ENCODE measurements around the gene POLR1E.

Gene POLR1E

DNA sequence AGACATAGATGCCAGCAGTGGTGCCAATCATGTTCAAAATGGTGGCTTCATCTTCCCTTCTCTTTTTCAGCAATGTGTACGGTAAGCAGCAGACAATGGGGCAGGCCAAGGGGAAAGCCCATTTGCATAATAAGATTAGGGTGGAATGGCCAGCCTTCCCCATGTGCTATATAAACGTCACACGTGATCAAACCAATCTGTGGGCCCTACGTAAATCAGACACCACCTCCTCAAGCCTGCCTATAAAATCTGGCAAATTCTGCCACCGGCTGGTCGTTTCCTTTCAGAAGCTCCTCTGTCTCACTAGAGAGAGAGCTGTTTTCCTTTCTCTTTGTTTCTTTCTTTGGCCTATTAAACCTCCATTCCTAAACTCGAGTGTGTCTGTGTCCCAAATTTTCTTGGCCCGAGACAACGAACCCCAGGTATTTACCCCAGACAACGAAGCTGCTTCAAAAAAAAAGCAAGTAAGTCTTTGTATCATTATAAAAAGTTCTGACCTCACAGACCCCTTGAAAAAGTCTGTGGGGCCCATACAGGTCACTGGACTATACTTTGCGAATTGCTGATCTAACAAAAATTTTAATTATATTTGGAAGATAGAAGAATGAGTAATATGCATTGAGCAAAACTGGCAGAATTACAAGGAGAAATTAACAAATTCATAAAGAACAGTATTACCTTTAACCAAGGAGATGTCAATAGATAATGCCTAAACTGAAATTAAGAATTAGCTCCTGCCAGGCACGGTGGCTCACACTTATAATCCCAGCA, 35.7 kb upstream of the POLR1E start:
- in situ Hi-C loops (cut with MboI; ENCODE audit: low sequenced_read_pairs, unreplicated experiment), result no loop called here
- DNase-seq (ENCODE audit: low spot score), result no peak
- TF ChIP-seq, protein P1, sequence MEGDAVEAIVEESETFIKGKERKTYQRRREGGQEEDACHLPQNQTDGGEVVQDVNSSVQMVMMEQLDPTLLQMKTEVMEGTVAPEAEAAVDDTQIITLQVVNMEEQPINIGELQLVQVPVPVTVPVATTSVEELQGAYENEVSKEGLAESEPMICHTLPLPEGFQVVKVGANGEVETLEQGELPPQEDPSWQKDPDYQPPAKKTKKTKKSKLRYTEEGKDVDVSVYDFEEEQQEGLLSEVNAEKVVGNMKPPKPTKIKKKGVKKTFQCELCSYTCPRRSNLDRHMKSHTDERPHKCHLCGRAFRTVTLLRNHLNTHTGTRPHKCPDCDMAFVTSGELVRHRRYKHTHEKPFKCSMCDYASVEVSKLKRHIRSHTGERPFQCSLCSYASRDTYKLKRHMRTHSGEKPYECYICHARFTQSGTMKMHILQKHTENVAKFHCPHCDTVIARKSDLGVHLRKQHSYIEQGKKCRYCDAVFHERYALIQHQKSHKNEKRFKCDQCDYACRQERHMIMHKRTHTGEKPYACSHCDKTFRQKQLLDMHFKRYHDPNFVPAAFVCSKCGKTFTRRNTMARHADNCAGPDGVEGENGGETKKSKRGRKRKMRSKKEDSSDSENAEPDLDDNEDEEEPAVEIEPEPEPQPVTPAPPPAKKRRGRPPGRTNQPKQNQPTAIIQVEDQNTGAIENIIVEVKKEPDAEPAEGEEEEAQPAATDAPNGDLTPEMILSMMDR (IDR thresholded peaks at IDR 0.05; ENCODE audit: borderline replicate concordance, control extremely low read depth, extremely low read depth, insufficient read depth, missing control alignments), result no peak

DNA sequence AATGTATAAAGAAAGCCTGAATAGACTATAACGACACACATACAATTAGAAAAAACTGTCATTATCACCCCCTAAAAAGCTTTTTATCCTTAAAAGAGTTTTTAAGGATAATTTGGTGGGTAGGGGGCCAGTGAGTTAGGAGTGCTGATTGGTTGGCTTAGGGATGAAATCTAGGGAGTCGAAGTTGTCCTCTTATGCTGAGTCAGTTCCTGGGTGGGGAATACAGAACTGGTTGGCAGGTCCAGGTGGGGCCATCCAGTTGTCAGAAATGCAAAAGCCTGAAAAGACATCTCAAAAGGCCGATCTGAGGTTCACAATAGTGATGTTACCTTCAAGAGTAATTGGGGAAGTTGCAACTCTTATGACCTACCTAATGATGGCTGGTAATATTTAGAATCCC, 34.1 kb upstream of the POLR1E start:
- DNase-seq (ENCODE audit: low spot score), result no peak
- TF ChIP-seq, protein P1 (IDR thresholded peaks at IDR 0.05; ENCODE audit: borderline replicate concordance, control extremely low read depth, extremely low read depth, insufficient read depth, missing control alignments), result no peak
- in situ Hi-C loops (cut with MboI; ENCODE audit: low sequenced_read_pairs, unreplicated experiment), result no loop called here

DNA sequence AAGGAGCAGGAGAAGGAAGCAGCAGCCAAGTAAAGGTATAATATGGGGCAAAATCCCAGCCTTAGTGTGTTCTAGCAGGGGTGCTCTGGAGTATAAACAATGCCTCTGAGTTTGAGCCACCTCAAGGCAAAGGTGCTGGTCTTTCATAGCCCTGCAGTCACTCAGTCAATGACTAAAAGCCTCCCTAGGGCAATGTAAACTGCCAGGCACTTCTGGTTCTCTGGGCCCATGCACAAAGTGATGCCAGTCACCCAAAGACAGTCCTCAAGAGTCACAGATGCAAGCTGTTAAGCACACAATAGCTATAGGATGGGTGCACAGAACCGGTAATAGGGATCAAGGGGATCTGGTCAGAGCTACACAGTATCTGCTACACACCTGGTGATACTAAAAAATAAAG, 33.1 kb upstream of the POLR1E start:
- in situ Hi-C loops (cut with MboI; ENCODE audit: low sequenced_read_pairs, unreplicated experiment), result no loop called here
- DNase-seq (ENCODE audit: low spot score), result no peak
- TF ChIP-seq, protein P1 (IDR thresholded peaks at IDR 0.05; ENCODE audit: borderline replicate concordance, control extremely low read depth, extremely low read depth, insufficient read depth, missing control alignments), result no peak

DNA sequence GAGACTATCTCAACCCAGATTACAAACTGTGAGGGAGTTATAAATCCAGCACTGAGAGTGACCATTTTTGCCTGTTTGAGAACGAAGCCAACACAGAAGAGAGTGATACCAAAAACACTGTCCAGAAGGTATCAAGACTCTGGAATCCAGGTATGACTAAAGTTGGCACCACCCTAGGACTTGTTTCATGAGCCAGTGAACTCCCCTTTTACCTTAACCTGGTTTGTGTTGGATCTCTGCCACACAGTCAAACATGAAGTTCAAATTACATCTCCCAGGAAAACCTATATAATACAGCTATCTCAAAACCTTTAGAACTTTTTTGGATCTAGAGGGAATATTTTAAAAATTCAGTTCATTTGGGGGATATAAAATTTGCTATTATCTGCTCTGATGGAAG, 31.9 kb upstream of the POLR1E start:
- in situ Hi-C loops (cut with MboI; ENCODE audit: low sequenced_read_pairs, unreplicated experiment), result no loop called here
- DNase-seq (ENCODE audit: low spot score), result no peak
- TF ChIP-seq, protein P1 (IDR thresholded peaks at IDR 0.05; ENCODE audit: borderline replicate concordance, control extremely low read depth, extremely low read depth, insufficient read depth, missing control alignments), result no peak

DNA sequence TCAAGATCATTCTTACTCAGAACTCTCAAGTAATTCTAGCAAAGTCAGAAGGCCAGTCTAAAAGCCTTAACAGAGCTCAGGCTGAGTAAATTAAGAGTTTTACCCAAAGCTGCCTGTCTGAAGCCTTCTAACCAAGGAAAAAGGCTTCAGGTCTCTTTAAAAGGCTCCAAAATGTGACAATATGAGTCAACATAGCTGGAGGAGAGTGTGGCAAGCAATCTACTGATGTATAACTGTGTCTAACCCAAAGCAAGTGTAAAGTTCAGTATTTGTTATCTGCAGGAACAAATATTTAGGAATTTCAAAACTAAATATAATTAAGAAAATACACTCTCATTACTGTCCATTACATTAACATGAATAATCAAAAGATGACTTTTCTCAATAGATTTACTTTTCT, 31.5 kb upstream of the POLR1E start:
- TF ChIP-seq, protein P1 (IDR thresholded peaks at IDR 0.05; ENCODE audit: borderline replicate concordance, control extremely low read depth, extremely low read depth, insufficient read depth, missing control alignments), result no peak
- in situ Hi-C loops (cut with MboI; ENCODE audit: low sequenced_read_pairs, unreplicated experiment), result no loop called here

DNA sequence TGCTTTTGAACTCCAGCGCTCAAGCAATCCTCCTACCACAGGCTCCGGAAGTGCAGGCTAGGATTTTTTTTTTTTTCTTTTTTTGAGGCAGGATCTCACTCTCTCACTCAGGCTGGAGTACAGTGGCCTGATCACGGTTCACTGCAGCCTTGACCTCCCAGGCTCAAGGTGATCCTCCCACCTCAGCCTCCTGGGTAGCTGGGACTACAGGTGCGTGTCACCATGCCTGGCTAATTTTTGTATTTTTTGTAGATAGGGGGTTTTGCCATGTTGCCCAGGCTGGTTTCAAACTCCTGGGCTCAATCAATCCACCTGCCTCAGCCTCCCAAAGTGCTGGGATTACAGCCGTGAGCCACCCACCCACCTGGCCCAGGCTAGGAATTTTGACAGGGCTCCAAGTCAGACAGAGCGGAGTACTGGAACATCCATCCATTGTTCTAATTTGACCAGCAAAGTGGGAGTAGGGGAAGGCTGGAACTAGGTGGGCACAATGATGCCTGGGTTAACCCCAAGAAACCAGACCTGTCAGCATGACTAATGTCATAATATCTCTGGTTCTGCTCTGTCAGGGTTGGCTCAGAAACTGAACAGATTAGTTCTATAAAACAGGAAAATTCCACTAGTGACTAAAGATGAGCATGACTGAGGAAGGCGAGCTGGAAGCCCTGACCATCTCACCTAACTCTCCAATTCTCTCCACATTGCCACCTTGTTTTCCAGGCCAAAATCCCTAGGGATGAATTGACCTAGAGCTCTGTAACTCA, 29.7 kb upstream of the POLR1E start:
- no peak for DNase-seq (ENCODE audit: low spot score)
- in situ Hi-C loops (cut with MboI; ENCODE audit: low sequenced_read_pairs, unreplicated experiment), result no loop called here
- TF ChIP-seq, protein P1 (IDR thresholded peaks at IDR 0.05; ENCODE audit: borderline replicate concordance, control extremely low read depth, extremely low read depth, insufficient read depth, missing control alignments), result no peak

More for the DNA sequence above, 31.5 kb upstream of the POLR1E start:
- DNase-seq (ENCODE audit: low spot score), result no peak

Data from GM13976 (cell line).